Tibial nerve (tissue), 4 donors: ENCODE results near the gene ETFA.

ENCODE experiments used
- CTCF ChIP-seq, 5 experiments: fragments of 200-600 bp in 3 of 5; fragments of 450-650 bp in 2 of 5; sonication (generic) in 3 of 5; IDR thresholded peaks; one replicate each; pipeline ENCODE4 v1.5.1; 2016 to 2019; ENCODE audit warnings: antibody characterized with exemption in 5 of 5, mild to moderate bottlenecking in 3 of 5, moderate library complexity in 2 of 5
- EP300 ChIP-seq, 2 donors: sonication (generic); formaldehyde crosslinking; IDR thresholded peaks; one replicate each; pipeline ENCODE4 v1.6.1; 2017; ENCODE audit warnings: antibody characterized with exemption in 2 of 2, mild to moderate bottlenecking in 1 of 2
- POLR2A ChIP-seq, 2 donors: fragments of 450-650 bp; IDR thresholded peaks; one replicate each; pipeline ENCODE4 v1.6.1; 2017; ENCODE audit warnings: antibody characterized with exemption in 2 of 2, mild to moderate bottlenecking in 2 of 2, moderate library complexity in 2 of 2

DNA sequence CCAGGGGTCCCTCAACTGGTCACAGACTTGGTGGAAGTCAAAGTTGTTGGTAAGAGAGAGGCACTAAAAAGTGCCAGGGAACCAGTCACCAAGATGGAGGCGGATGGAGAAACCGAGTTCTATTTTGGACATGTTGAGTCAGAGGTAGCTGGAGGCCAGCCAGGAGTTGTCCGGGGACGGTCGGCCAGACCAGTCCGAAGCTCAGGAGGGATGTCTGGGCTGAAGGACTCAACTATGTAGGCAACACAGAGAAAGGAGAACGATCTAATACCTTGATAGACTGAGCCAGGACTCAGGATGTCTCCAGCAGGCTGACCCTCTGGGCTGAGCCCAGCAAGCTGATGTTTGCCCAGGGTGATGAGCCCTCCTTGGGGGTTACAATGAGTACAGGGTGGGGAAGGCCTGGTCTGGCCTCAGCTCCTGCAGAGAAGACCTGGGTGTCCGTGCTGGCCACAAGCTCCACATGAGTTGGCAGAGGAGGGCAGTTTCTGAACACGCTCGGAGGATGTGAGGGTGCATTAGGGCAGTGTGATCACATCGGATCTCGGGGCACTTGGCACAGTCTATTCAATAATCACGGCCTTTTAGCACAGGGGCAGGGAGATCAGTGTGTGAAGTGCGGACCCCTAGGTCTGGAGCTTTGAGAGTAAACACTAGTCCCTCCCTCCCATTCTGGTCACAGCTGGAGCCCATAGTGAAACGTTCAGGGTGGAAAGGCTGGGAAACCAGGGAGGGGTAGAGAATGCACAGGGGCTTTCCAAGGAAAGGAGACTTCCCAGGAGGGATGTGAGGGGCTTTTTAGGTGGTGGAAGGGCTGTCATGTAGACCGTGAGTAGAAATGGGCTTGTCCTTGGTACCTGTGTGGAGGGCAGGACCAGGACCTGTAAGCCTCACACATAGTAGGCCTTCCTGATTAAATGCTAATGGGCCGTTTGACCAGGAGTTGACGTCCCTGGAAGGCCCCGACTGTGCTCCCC lies 111.9 kb downstream of the ETFA start:
- TF ChIP-seq CTCF (IDR thresholded peaks at IDR 0.05) (no peak), EP300 (IDR thresholded peaks at IDR 0.05) (no peak), POLR2A (IDR thresholded peaks at IDR 0.05) (no peak)
